Fibroblast of peridontal ligament (primary cell): ENCODE results near the gene KCNJ14.
A peak's percentile ranks its signal among the peaks of the same experiment; 100 is the strongest.
"Not testable (repeated sequence)": the region's sequence is repeated elsewhere in the genome, so short reads cannot be mapped to it uniquely, and the experiment has no call there.

Source experiments
- DNase-seq: peaks from one replicate; pipeline ENCODE4 v3.0.0-alpha.2; 2010; ENCODE audit errors: extremely low read depth

Gene KCNJ14

GRCh38 chr19:48487948-48488347, 32.6 kb downstream of the KCNJ14 start:
- DNase-seq: peak; percentile 73

GRCh38 chr19:48488478-48488877, 33.1 kb downstream of the KCNJ14 start:
- DNase-seq: not testable (repeated sequence)

GRCh38 chr19:48489608-48490216, 34.3 kb downstream of the KCNJ14 start:
- peak; percentile 35 for DNase-seq

GRCh38 chr19:48490981-48491792, 35.8 kb downstream of the KCNJ14 start:
- no peak for DNase-seq

- DNase-seq: no peak
Observed at GRCh38 chr19:48491793-48492123, 36.4 kb downstream of the KCNJ14 start.

GRCh38 chr19:48492925-48493717, 37.7 kb downstream of the KCNJ14 start:
- peak; percentile 96 for DNase-seq

- no peak for DNase-seq
Observed at GRCh38 chr19:48493718-48494401, 38.5 kb downstream of the KCNJ14 start.

- no peak for DNase-seq
Observed at GRCh38 chr19:48495396-48495795, 40.0 kb downstream of the KCNJ14 start.

- DNase-seq: no peak
Observed at GRCh38 chr19:48496959-48497727, 41.8 kb downstream of the KCNJ14 start.

- no peak for DNase-seq
Observed at GRCh38 chr19:48497728-48498594, 42.6 kb downstream of the KCNJ14 start.

- no peak for DNase-seq
Observed at GRCh38 chr19:48498595-48499311, 43.4 kb downstream of the KCNJ14 start.

- no peak for DNase-seq
Observed at GRCh38 chr19:48499316-48500090, 44.1 kb downstream of the KCNJ14 start.

GRCh38 chr19:48500830-48501493, 45.6 kb downstream of the KCNJ14 start:
- no peak for DNase-seq

- DNase-seq: no peak
Observed at GRCh38 chr19:48501494-48502349, 46.3 kb downstream of the KCNJ14 start.

GRCh38 chr19:48502350-48503018, 47.1 kb downstream of the KCNJ14 start:
- DNase-seq: no peak

- DNase-seq: peak; percentile 51
Observed at GRCh38 chr19:48506138-48506733, 50.9 kb downstream of the KCNJ14 start.
